ENCODE data around the gene IL4R.

IL4R gene

GRCh38 chr16:27403601-27403992 is 89.8 kb downstream of the IL4R start:
- Histone ChIP-seq H3K9ac (peak overlapping the region; percentile 88), H3K27me3 (ENCODE audit: insufficient read depth, low read depth) (no peaks in the 10 kb centered on the region), H4K20me1 (ENCODE audit: insufficient read depth) (no peaks in the 10 kb centered on the region), H3K79me2 (ENCODE audit: insufficient read depth, low read depth) (peaks cover 31% of the 10 kb centered on the region), H2AFZ (ENCODE audit: low read depth) (peak overlapping the region; percentile 54), H3K27ac (peak overlapping the region; percentile 82), H3K4me1 (ENCODE audit: low read depth, poor library complexity, severe bottlenecking) (peaks cover 66% of the 10 kb centered on the region), H3K4me3 (IDR thresholded peaks at IDR 0.05; ENCODE audit: insufficient read depth, low read depth, low read length) (no peak overlapping the region), H3K36me3 (ENCODE audit: insufficient read depth) (no peaks in the 10 kb centered on the region), H3K4me2 (peak overlapping the region; percentile 92)
- no peak for TF ChIP-seq CTCF (conservative IDR thresholded peaks at IDR 0.05; ENCODE audit: low read depth, low read length)

- peak overlapping the region; percentile 82; the same call in 1 of the 2 replicates for H3K27ac ChIP-seq
- peaks cover 31% of the 10 kb centered on the region for H3K79me2 ChIP-seq (ENCODE audit: insufficient read depth, low read depth)
- no peaks in the 10 kb centered on the region for H3K27me3 ChIP-seq (ENCODE audit: insufficient read depth, low read depth)
- H4K20me1 ChIP-seq (ENCODE audit: insufficient read depth), result no peaks in the 10 kb centered on the region
- H3K9ac ChIP-seq, result peak overlapping the region; percentile 88; the same call in 1 of the 2 replicates
- TF ChIP-seq CTCF (conservative IDR thresholded peaks at IDR 0.05; ENCODE audit: low read depth, low read length), result no peak
- H3K4me1 ChIP-seq (ENCODE audit: low read depth, poor library complexity, severe bottlenecking), result peaks cover 65% of the 10 kb centered on the region
- no peak overlapping the region for H3K4me3 ChIP-seq (IDR thresholded peaks at IDR 0.05; ENCODE audit: insufficient read depth, low read depth, low read length)
- H2AFZ ChIP-seq (ENCODE audit: low read depth), result no peak overlapping the region
- H3K4me2 ChIP-seq, result peak overlapping the region; percentile 92
- no peaks in the 10 kb centered on the region for H3K36me3 ChIP-seq (ENCODE audit: insufficient read depth)
Measured at GRCh38 chr16:27404163-27404823, 90.5 kb downstream of the IL4R start.

- Histone ChIP-seq H3K79me2 (ENCODE audit: insufficient read depth, low read depth) (peaks cover 36% of the 10 kb centered on the region), H2AFZ (ENCODE audit: low read depth) (no peak overlapping the region), H3K36me3 (ENCODE audit: insufficient read depth) (no peaks in the 10 kb centered on the region), H3K4me2 (no peak overlapping the region; the same call in 1 of the 2 replicates), H3K4me3 (IDR thresholded peaks at IDR 0.05; ENCODE audit: insufficient read depth, low read depth, low read length) (no peak overlapping the region), H3K27ac (no peak overlapping the region), H3K4me1 (ENCODE audit: low read depth, poor library complexity, severe bottlenecking) (peaks cover 65% of the 10 kb centered on the region), H4K20me1 (ENCODE audit: insufficient read depth) (no peaks in the 10 kb centered on the region), H3K9ac (no peak overlapping the region), H3K27me3 (ENCODE audit: insufficient read depth, low read depth) (no peaks in the 10 kb centered on the region)
- TF ChIP-seq CTCF (conservative IDR thresholded peaks at IDR 0.05; ENCODE audit: low read depth, low read length), result no peak
Measured at GRCh38 chr16:27405546-27406451, 92.0 kb downstream of the IL4R start.

- H3K79me2 ChIP-seq (ENCODE audit: insufficient read depth, low read depth), result peaks cover 36% of the 10 kb centered on the region
- H2AFZ ChIP-seq (ENCODE audit: low read depth), result no peak overlapping the region
- H3K27me3 ChIP-seq (ENCODE audit: insufficient read depth, low read depth), result no peaks in the 10 kb centered on the region
- no peak overlapping the region for H3K9ac ChIP-seq
- peaks cover 57% of the 10 kb centered on the region for H3K4me1 ChIP-seq (ENCODE audit: low read depth, poor library complexity, severe bottlenecking)
- no peak overlapping the region for H3K4me2 ChIP-seq
- H3K36me3 ChIP-seq (ENCODE audit: insufficient read depth), result no peaks in the 10 kb centered on the region
- no peak for TF ChIP-seq CTCF (conservative IDR thresholded peaks at IDR 0.05; ENCODE audit: low read depth, low read length)
- no peak overlapping the region for H3K4me3 ChIP-seq (IDR thresholded peaks at IDR 0.05; ENCODE audit: insufficient read depth, low read depth, low read length)
- H4K20me1 ChIP-seq (ENCODE audit: insufficient read depth), result no peaks in the 10 kb centered on the region
- no peak overlapping the region for H3K27ac ChIP-seq
Measured at GRCh38 chr16:27406511-27407128, 92.8 kb downstream of the IL4R start.

Data from KMS-11 (cell line).